ENCODE data around the gene ELP4. TPM values are rescaled to one million over a fixed set of nuclear protein-coding genes. Genes with fewer than 3 reads are reported as not detected.
A peak's percentile ranks its signal among the peaks of the same experiment; 100 is the strongest.

ELP4 gene, protein sequence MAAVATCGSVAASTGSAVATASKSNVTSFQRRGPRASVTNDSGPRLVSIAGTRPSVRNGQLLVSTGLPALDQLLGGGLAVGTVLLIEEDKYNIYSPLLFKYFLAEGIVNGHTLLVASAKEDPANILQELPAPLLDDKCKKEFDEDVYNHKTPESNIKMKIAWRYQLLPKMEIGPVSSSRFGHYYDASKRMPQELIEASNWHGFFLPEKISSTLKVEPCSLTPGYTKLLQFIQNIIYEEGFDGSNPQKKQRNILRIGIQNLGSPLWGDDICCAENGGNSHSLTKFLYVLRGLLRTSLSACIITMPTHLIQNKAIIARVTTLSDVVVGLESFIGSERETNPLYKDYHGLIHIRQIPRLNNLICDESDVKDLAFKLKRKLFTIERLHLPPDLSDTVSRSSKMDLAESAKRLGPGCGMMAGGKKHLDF
- total RNA-seq: 16.7 and 19.1 TPM in 2 replicates

DNA sequence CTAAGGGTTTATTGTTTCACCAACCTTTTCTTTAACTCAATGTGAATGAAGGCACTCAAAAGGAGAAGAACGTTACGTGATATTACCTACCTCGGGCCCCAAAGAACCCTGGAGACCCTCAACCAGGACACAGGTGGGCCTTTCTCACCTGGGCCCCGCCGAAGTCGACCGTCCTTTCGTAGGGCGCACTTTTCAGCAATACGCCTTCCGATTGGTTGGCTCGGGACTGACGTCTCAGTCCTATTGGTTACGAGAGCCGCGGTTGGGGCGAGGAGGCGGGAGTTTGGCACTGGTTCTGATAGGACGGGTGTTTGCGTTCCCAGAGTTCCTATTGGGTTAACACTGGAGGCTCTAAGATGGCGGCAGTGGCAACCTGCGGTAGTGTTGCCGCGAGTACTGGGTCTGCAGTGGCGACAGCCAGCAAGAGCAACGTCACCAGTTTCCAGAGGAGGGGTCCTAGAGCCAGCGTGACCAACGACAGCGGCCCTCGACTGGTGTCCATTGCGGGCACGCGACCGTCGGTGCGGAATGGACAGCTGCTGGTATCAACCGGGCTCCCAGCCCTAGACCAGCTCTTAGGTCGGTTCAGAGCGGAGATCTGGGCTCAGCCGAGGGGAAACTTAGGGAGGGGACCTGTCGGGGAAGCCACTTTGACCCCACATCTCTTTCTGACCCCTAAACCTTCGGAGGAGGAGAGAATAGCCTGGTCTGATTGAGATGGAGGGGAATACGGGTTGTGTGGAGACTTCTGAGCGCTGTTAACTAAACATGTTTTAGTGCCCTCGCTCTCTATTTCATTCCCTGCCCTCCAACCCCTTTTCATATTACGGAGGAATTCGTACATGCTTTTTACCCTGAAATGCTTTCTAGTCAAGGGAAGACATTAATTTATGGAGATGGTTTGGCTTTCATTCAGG, at the start of gene ELP4, which contains the start of gene IMMP1L:
TSS of gene ELP4 (plus strand) at position 339 of the 917 bp plus-strand sequence. CDS start at position 357, 18 bp downstream.
TSS of gene IMMP1L (minus strand) at position 194 of the 917 bp plus-strand sequence. CDS start 46,346 bp downstream, outside the sequence.
- TF ChIP-seq, protein P1, sequence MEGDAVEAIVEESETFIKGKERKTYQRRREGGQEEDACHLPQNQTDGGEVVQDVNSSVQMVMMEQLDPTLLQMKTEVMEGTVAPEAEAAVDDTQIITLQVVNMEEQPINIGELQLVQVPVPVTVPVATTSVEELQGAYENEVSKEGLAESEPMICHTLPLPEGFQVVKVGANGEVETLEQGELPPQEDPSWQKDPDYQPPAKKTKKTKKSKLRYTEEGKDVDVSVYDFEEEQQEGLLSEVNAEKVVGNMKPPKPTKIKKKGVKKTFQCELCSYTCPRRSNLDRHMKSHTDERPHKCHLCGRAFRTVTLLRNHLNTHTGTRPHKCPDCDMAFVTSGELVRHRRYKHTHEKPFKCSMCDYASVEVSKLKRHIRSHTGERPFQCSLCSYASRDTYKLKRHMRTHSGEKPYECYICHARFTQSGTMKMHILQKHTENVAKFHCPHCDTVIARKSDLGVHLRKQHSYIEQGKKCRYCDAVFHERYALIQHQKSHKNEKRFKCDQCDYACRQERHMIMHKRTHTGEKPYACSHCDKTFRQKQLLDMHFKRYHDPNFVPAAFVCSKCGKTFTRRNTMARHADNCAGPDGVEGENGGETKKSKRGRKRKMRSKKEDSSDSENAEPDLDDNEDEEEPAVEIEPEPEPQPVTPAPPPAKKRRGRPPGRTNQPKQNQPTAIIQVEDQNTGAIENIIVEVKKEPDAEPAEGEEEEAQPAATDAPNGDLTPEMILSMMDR (conservative IDR thresholded peaks at IDR 0.05; ENCODE audit: low read depth, low read length): no peak
- peak within 1 kb of the TSS; percentile 90 for H3K4me3 ChIP-seq (ENCODE audit: low read depth, low read length)

GRCh38 chr11:31464436-31464835, 45.1 kb upstream of the ELP4 start:
- no peak overlapping the region for H3K4me3 ChIP-seq (ENCODE audit: low read depth, low read length)
- TF ChIP-seq, protein P1 (conservative IDR thresholded peaks at IDR 0.05; ENCODE audit: low read depth, low read length): no peak
- DNase-seq (ENCODE audit: low read depth): no peak

More for the DNA sequence above, at the start of gene ELP4, which contains the start of gene IMMP1L:
- DNase-seq (ENCODE audit: low read depth): peak; percentile 85

DNA sequence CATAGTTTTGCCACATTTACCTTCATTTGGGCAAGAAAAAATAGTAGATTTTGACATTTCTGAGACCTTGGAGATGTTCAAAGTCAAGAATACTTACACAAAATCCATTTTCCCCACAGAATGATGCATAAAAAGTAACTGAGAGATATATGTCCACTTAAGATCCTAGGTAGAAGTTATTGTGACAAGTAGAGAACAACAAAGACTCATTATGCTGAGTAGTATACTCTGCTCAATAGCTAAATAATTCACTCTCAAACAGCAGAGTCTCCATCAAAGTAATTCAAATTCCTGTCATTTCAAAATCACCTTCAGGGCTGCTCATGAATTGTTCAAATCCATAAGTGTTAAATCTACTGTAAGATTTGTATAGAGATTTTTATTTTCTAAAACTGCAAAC, 35.5 kb upstream of the ELP4 start:
- TF ChIP-seq, protein P1 (conservative IDR thresholded peaks at IDR 0.05; ENCODE audit: low read depth, low read length): no peak
- DNase-seq (ENCODE audit: low read depth): no peak
- H3K4me3 ChIP-seq (ENCODE audit: low read depth, low read length): no peak overlapping the region

DNA sequence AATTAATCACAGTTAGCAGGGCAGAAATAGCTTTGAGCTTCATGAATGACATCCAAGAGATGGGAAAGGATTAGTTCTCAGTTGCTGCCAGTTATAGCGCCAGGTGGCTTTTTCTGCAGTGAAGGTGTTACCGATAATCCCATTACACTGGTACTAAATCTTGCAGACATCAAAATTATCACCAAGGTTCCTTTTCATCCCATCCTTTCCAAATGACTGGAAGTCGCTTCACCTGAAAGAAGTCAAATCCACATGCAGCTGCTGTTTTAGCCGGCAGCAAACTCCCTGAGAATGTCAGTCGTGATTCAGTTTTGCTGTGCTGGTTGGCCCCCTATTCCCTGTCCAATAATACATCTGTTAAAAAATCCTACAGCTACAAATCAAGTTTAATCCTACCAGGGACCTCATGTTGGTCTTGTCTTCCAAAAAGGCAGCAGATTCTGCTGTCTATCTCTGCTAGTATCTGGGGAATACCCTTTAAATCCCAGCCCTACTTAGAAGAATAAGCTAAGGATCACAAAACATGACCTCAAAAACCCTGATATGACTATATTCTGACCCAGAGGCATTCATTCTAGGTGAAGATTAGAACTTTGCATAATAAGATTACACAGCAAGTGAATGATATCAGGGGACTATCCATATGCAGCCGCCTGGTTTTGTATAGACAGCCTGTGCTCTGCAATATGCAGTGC, 31.9 kb upstream of the ELP4 start:
- TF ChIP-seq, protein P1 (conservative IDR thresholded peaks at IDR 0.05; ENCODE audit: low read depth, low read length): no peak
- no peak overlapping the region for H3K4me3 ChIP-seq (ENCODE audit: low read depth, low read length)
- no peak for DNase-seq (ENCODE audit: low read depth)

DNA sequence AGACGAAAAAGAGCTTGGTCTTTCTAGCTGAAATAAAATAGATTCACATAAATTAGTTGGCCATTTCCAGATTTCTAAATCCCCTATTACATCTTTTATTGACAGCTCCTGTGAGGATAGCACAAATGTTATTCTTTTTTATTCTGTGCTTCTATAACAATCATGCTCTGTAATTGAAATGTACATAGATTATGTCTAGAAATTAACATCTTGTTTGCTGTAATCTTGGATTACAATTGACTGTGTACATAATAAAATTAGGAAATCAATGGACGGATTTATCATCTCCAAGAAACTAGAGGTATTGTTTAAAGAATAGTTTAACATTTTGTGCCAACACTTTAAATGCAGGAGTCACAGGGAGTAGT, 31.4 kb upstream of the ELP4 start:
- TF ChIP-seq, protein P1 (conservative IDR thresholded peaks at IDR 0.05; ENCODE audit: low read depth, low read length): no peak
- H3K4me3 ChIP-seq (ENCODE audit: low read depth, low read length): no peak overlapping the region
- DNase-seq (ENCODE audit: low read depth): no peak

GRCh38 chr11:31479066-31479465, 30.5 kb upstream of the ELP4 start:
- no peak overlapping the region for H3K4me3 ChIP-seq (ENCODE audit: low read depth, low read length)
- TF ChIP-seq, protein P1 (conservative IDR thresholded peaks at IDR 0.05; ENCODE audit: low read depth, low read length): no peak
- no peak for DNase-seq (ENCODE audit: low read depth)

Data from epithelial cell of proximal tubule (primary cell).